ENCODE data around the gene GAB3.
"Not testable (repeated sequence)": the region's sequence is repeated elsewhere in the genome, so short reads cannot be mapped to it uniquely, and the experiment has no call there.

The GAB3 gene

DNA sequence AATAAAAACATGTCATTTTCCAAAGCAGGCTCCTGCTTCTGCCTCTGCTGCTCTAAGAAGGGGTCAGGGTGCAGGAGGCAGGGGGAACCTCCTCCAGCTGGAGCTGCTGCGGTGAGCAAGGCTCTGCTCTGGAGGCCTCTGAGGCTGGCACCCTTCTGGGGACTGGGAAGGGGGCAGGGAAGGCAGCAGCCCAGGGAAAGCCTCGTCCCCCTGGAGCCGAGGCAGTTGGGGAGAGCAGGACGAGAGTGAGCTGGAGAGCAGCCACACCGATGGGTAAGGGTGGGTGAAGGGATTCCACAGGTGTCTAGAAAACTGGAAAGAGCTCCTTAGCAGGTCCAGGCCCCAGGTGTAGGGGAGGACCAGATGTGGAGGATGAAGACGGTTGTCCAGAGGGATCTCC is 95.5 kb downstream of the GAB3 start:
- DNase-seq (ENCODE audit: low read depth), result no peak

DNA sequence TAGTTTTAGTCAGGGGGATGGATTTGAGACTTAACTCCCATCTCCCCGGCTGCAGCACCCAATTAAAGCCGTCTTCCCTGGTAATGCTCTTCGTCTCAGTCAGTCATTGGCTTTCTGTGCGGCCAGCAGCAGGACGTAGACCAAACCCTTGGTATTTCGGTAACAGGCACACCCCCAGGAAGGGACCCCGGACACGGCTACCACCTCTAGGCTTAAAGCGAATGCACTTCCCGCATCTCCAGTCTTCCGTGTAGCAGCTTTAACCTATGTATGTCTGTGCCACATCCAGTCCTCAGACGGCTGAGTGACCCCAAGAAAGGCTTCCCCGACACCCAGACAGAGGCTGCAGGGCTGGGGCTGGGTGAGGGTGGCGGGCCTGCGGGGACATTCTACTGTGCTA is 96.0 kb downstream of the GAB3 start:
- DNase-seq (ENCODE audit: low read depth), result no peak

DNA sequence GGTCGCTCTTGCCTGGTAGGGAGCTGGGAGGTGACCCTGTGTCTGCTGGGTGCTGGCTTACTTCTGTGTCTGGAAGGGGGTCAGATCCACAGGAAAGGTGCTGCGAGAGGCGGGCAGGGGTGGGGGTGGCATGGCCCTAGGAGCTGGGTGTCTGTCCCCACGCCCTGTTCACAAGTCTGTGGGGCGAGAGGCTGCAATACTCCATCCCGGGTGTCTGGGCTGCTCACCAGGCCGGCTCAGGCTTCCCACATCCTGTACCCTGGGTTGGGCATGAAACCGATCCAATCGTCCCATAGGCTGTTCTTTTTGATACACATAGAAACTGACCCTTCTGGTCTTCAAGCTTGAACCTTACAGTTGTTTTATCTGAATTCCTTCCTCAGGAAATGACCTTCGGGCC is 96.5 kb downstream of the GAB3 start:
- DNase-seq (ENCODE audit: low read depth), result no peak

DNA sequence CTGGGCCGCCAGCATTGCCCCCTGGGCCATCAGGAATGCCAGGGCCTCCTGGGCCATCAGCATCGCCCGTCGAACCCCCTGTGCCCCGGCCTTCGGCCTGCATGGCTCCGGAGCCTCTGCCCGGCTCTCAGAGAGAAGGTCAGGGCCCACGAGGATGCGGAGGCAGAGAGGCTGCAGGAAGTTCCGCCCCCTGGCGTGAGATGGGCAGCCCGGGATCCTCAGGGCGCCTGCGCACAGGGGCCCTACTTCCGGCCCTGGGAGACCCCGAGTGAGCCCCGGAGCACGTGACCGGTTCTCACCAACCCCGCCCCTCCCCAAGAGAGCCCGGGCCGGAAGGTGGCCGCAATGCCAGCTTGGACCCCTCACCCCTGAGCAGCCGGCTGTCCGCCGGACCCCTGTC is 97.5 kb downstream of the GAB3 start, which contains the start of gene CTAG2:
Gene CTAG2 (minus strand): TSS at position 167 of the 400 bp plus-strand sequence. CDS start 64 bp downstream, at position 103.
- DNase-seq (ENCODE audit: low read depth), result not testable (repeated sequence)

DNA sequence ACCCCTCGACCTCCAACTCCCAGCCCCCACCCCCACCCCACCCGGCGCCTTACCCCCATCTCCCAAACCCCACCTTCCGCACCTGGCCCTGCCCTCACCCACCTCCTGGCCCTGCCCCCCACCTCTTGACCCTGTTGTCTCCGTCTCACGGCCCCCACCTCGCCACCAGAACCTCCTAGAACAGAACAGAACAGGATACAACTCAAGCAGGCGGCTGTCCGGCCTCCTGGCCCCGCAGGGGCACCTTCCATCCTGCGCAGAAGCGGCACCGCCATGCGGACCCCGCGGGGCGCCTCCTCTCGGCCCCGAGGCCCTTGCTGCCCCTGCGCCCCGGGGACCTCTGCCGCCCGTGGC is 97.9 kb downstream of the GAB3 start:
- no peak for DNase-seq (ENCODE audit: low read depth)

DNA sequence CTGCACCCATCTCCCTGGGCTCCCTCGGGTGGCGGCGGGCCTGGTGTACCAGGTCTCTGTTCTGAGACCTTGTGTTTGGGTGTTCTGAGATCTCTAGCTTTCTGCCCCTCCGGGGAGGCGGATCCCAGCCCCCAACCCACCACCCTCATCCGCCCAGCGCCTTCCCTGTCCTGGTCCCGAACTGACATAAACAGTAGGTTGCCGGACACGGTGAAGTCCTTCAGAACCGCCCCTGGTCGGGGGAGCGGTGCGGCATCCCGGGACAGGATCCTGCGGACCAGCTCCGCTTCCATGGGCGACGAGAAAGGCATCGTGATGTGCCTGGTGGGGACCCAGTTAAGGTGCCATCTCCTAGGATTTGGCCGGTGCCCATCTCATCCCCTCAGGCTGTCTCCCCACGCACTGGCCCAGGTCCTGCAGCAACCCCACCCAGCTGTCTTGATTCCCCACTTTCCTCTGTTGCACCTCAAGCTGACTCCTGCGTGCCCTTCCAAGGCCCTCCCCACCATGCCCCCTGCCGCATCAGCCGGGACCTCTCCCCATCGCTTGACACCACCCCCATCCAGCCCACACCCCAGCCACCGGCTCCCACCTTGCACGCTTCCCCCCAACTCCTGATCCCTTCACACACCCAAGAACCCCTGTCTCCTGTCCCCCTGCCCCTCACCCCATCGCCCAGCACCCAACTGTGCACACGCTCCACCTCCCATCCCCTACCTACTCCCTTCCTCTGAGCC is 98.4 kb downstream of the GAB3 start:
- no peak for DNase-seq (ENCODE audit: low read depth)

DNA sequence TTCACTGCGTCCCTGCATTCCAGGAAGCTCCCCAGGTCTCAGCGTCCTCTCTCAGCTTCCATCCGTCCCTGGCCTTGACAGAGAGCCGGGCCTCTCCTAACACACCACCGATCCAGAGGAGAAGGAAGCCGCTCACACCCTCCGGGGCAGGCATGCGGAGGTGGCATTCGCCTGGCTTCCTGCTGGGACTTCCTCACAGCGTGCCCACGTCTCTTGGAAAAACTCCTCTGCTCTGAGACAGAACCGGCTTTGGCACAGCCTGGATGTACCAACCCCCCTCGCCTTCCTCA is 100.7 kb downstream of the GAB3 start:
- no peak for DNase-seq (ENCODE audit: low read depth)

DNA sequence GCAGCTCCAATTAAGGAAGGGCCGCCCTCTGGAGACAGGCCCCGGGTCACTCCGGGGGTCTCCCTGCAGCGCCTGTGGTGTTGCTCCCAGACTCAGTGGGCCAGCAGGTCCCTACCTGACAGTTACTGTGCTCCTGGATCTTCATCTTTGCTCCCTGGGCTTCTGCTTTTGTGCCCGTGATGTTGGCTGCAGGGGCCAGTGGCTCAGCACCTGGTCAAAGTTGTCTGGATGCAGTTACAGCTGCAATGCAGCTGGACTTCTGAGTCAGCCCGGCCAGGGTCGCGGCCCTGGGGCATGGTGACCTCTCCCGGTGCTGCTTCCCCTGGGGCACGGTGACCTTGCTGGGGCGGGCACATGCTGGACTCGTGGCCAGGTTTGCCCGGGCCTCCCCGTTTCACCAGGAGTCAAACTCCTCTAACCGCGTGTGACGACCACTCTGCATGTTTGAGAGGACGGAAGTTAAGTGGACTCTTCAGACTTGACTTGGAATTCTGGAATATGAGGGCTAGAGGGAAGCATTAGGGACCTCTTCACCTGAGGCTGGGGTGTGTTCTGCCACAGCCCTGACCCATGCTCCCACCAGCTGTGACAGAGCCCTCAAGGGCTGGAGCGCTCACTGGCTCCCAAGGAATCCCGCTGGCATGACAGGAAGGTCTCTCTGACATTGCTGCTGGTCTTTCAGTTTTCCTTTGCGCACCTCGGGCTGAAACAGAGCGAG is 101.2 kb downstream of the GAB3 start:
- DNase-seq (ENCODE audit: low read depth), result no peak

DNA sequence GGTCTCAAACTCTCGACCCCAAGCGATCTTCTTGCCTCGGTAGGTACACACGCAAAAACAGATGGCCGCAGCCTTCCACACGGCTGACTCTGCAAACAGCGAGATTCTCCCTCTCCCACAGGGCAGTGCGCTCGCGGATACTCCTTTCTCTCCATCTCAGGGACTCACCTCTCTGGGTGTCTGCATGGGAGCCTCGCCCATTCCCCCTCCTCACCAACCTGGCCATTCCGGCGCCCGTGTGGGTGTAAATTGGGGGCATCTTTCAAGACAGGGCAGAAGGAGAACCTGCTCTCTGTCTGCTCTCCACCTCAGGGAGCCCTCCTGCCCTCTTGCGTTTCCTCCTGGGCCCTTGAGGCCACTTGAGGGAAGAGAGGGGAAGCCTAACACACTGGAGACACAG is 101.9 kb downstream of the GAB3 start:
- DNase-seq (ENCODE audit: low read depth), result no peak

DNA sequence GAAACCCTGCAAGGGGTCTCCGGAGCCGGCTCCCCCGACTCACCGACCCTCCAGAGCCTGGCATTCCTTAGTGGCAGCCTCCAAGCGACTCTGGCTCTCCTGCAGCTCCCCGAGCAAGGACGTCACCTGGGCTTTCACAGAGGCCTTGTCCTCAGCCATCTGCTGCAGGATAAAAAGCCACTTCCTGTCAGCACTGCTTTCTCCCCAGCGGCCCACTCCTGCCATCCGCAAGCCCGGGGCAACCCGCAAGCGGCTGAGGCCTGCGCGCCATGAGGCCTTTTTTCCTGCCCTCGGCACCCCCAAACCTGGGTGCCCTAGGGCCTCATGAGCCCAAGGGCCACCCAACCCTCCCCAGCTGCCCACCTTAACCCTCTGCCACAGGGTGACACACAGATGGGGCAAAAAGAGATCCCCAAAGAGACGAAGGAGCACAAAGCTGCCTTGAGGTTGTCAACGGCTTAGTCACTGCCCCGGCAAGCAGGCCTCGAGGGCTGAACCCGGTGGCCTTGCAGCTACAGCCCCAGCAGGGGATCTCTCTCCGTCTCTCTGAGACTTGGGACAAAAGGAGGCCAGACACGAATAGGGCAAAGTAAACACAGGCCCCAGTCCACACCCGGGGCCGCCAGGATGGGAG is 105.0 kb downstream of the GAB3 start:
- DNase-seq (ENCODE audit: low read depth), result not testable (repeated sequence)

DNA sequence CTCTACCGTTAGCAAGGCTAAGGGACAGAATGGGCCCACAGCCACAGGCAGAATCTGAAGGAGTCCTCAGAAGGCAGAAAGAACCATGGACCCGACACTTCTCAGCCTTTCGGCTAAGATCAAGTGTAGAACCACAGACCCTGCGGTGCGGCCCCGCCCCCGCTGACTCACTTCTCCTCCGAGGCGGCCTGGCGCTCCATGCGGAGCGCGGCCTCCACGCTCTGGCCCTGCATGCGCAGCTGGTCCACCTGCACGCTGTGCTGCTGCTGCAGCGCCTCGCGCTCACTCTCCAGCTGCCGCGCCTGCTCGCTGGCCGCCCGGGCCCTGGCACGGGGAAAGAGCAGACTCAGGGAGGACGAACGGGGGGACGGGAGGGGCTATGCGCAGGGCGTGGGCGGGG is 107.2 kb downstream of the GAB3 start:
- not testable (repeated sequence) for DNase-seq (ENCODE audit: low read depth)

DNA sequence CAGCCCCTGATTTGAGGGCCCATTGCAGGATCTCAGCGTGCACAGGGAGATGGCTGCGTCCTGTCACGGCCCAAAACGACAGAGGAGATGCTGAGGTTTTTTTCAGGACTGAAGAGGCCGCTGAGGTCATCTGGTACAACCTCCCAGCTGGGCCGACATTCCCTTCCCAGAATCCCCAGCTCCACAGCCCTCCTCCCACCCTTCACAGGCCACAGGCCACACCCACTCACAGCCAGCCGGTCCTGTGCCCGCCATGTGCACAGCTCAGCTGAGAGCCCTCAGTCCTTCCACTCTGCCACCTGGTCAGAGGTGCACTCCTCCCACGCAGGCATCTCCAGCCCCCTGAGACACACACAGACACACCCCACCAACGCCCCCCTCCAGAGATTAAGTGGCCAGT is 109.1 kb downstream of the GAB3 start:
- DNase-seq (ENCODE audit: low read depth), result not testable (repeated sequence)

DNA sequence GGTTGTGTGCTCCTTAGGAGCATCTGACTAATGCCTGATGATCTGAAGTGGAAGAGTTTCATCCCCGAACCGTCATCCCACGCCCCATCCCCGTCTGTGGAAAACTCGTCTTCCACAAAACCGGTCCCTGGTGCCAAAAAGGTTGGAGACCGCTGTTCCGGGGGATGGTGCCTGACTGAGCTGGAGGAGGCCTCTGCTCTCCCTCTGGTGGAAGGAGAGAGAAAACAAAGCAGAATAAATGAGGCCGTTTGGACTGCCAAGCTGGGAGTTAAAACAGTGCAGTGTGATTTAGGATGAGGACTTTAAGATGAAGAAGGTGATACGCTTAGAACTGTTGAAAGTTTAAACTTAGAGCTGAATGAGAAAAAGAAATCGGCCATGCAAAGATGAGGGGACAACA is 117.2 kb downstream of the GAB3 start:
- DNase-seq (ENCODE audit: low read depth), result not testable (repeated sequence)

DNA sequence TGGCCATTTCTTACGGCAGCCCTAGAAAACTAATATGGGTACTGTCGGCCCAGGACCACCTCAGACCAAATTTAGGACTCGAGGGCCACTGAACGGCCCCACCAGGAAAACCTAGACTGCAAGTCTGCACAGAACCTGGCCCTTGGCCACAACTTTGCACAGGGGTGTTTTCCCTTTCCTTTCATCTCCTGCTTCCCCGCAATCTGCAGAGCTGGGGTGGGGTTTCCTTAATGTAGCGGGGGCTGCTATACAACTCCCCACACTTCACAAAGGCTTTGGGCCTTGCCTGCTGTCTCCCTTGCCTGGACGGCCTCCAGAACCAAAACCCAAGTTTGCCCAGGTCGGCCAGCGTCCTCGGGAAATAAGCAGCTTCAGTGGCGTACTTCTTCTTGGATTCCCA is 119.9 kb downstream of the GAB3 start:
- not testable (repeated sequence) for DNase-seq (ENCODE audit: low read depth)

DNA sequence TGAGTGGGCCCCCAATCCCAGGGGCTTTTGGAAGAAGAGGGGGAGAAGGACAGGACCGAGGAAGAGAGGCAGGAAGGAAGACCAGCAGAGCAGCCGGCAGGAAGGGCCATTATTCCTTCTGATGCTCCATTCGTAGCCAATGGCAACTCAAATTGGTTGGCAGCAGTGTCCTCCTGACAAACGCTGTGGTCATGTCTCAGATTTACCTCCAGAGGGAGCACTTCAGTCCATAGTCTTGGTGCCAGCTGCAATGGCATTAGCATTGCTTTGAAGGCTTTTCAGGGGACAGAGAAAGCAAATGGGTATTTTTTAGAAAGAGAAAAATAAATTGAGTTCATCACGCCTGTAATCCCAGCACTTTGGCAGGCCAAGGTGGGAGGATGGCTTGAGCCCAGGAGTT is 121.9 kb downstream of the GAB3 start:
- not testable (repeated sequence) for DNase-seq (ENCODE audit: low read depth)

Data from HS-27A (cell line).